T1000 (cell line): ENCODE measurements around the gene CCDC150.
"Not testable (repeated sequence)": the region's sequence is repeated elsewhere in the genome, so short reads cannot be mapped to it uniquely, and the experiment has no call there.

Experiments used
- DNase-seq: peaks from one replicate; lab custom pipeline; 2025; ENCODE audit warnings: mixed read lengths; lab: John Stamatoyannopoulos, UW

The CCDC150 gene

DNA sequence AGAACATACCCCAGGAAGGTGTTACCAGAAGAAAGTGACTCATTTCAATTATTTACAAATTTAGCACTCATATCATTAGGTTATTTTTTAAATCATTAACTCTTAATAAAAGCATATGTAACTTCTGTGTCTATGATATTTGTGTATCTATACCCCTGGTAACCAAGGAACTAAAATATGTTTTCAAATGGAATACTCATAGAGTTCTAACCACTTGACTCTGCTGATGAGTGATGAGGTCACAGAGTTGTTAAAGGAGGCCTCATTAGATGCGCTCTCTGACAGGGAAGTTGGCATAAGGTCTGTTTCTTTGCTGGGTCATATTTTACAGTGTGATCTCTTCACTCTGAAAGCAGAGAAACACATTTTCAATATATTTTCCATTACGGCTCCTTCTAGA is 73.4 kb downstream of the CCDC150 start:
- no peak for DNase-seq

- no peak for DNase-seq
Measured at GRCh38 chr2:196718419-196719109, 79.0 kb downstream of the CCDC150 start.

DNA sequence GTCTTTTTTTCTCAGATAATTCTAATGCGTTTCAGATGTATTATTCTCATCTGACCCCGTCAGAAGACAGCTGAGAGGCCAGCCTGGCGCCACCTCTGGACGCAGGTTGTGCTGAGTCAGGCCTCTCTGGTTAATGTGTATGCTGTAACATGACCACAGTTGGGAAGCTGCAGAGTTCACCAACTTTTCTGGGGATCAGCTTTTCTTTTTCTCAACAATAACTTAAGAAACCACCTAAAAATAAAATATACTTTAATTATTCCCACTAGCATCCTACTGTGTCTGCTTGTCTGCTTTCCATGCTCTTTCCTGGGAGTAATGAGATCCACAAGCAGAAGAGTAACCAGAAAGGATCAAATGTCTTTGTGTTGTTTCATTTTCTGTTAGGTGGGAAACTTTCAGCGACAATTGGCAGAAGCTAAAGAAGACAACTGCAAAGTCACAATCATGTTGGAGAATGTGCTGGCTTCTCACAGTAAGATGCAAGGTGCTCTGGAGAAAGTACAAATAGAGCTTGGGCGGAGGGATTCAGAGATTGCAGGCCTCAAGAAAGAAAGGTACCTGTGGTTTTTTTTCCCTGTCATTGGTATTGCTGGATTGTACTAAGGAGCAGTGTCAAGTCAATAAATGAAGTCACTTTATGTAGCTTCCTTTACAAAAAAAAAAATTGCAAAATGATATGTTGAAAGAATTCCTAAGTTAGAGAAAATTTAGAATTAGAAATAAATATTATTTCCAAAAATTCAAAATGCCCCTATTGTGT is 79.8 kb downstream of the CCDC150 start:
- no peak for DNase-seq

DNA sequence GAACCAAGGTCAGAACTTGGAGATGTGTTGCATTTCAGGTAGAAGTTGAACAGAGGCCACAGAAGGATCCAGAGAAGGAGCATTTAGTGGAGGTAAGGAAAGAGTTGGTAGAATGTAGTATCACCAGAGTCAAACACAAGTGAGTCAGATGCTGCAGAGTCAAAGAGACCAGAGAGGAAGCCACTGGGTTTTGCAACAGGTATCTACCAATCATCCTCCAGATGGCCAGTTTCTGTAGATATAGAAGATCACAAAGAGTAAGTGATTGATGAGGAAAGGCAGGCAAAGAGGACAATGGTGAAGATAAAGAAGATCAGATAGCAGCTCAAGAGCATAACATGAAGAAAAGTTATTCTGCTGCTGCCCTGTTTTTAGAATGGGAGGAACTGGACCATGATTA is 84.1 kb downstream of the CCDC150 start:
- DNase-seq: no peak

DNA sequence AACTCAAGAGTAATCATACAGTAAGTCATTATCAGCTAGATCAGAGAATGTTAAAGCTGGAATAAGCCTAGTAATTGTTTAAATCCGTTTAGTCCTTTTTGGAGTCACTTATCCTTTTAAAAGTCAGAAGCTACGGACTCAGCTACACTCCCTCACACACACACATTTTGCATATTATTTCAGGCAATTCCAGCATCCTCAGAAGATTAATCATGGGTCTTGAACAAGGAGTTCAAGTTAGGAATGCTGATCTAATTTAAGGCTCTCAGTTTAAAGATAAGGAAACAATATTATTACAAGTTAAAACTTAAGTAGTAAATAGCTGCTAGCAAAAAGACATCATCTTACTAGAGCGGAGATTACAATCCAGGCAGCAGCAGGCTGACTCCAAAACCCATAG is 85.7 kb downstream of the CCDC150 start:
- DNase-seq: no peak

- DNase-seq: no peak
Measured at GRCh38 chr2:196725882-196726281, 86.4 kb downstream of the CCDC150 start.

DNA sequence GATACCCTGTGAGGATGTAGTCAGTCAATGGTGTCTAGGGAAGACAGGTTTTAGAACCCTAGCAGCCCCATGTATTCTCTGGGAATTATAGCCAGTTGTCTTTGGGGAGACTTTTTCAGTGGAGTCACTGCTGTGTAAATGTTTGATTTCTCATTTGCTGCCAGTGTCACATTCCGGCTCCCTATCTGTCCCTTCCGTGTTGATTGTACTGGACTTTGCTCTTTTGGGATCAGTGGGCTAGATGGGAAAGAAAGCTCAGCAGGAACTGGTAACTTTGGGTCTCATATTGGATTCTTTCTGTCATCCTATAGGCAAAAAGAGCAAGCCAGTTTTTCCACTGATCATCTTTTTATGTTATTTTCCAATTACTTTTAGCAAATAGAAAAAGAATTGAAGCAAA is 89.9 kb downstream of the CCDC150 start:
- DNase-seq: no peak

DNA sequence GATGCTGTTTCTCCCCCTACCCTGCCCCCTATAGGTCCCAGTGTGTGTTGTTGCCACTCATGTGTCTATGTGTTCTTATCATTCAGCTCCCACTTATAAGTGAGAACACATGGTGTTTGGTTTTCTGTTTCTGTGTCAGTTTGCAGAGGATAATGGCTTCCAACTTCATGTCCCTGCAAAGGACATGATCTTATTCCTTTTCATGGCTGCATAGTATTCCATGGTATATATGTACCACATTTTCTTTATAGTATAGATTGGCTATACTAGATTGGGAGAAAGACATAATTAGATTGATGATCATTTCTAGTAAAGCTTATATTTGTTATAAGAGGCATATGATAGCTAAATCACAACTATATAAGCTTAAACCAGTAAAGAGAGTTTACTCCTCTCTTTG is 97.1 kb downstream of the CCDC150 start:
- not testable (repeated sequence) for DNase-seq

DNA sequence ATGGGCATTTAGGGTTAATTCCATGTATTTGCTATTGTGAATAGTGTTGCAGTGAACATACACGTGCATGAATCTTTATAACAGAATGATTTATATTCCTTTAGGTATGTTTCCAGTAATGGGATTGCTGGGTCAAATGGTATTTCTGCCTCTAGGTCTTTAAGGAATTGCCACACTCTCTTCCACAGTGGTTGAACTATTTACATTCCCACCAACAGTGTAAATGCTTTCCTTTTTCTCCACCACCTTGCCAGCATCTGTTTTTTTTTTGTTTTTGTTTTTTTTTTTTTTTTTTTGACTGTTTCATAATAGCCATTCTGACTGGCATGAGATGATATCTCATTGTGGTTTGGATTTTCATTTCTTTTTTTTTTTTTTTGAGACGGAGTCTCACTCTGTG is 97.5 kb downstream of the CCDC150 start:
- no peak for DNase-seq

- DNase-seq: no peak
Measured at GRCh38 chr2:196739031-196739430, 99.5 kb downstream of the CCDC150 start.

- no peak for DNase-seq
Measured at GRCh38 chr2:196742216-196742615, 102.7 kb downstream of the CCDC150 start.

DNA sequence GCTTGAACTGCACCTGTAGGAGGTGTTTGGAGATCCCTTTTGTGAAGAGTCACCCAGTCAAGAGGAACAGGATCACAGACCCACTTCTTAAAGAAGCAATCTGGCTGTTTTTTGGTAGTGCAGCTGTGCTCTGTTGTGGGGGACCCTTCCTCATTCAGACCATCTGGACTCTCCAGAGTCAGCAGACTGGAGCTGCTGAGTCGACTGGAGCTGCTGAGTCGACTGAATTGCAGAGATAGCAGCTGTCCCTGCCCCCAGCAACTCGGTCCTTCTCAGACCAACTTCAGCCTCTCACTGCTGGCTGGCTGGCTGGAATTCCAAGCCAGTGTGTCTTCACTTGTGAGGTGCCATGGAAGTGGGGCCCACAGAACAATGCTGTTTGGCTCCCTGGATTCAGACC is 103.2 kb downstream of the CCDC150 start:
- DNase-seq: no peak

- no peak for DNase-seq
Measured at GRCh38 chr2:196743165-196743564, 103.7 kb downstream of the CCDC150 start.

- DNase-seq: no peak
Measured at GRCh38 chr2:196745711-196746110, 106.2 kb downstream of the CCDC150 start.

DNA sequence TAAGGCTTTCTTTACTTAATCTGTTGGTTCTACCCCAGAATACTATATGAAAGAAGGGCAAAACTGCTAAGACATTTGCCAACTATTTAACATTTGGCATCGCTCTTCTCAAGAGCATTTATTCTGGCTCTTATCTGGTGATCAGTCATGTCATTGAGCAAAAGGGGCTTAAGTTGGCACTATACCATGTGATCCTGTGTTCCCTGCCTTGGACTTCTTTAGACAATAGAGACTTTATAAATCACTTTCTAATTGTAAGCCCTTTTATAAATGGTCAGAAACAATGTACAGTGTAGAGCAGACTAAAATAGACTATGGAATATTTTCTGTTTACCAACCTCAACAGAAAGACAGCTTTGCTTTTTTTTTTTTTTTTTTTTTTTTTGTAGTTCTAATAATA is 107.9 kb downstream of the CCDC150 start:
- DNase-seq: no peak

DNA sequence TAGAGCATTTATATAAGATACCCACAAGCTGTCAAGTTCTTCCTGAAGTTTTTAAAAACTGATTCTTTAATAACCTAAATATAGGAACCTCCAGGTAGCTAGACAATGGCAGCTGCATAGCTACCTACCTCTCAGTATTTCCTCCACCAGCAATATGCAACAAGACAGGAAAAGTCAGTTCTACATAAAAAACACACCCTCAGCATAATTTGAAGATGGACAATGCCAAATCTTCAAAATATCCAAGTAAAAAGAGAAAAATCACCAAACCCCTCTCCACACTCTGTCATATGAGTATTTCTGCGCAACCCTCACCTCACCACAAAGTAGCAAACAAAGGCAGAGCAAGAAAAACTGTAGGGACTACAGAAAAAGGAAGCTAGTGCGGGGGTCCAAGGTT is 108.6 kb downstream of the CCDC150 start:
- no peak for DNase-seq

GRCh38 chr2:196750291-196750923 is 110.9 kb downstream of the CCDC150 start:
- no peak for DNase-seq

DNA sequence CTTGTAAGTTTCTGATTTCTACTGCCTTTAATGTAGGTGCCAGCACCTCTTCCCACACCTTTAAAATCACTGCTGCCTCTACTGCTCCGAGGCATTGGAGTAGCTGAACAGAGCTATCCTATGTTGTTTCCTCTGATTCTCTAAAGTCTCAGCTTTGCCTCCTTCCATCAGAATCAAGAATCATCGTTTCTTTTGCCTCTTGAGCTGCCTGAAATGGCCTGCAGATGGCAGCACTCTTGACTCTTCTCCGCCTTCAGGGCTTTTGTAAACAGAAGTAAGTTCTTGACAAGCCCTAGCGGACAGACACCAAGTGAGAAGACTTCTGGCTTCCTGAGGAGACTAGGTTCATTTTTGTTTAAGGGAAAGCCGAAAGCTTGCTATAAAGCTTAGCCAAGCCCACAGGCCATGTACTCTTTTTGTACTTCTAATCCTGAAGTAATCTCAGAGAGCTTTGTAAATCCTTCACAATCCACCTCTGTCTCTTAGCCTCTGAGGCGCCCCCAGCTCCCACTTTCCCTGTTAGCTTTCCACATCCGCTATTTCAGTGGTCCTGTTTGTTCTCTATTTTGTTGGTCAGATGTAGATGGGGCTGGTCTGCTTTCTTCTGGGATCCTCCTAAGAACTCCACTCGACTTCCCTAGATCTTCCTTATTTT is 111.6 kb downstream of the CCDC150 start:
- no peak for DNase-seq

DNA sequence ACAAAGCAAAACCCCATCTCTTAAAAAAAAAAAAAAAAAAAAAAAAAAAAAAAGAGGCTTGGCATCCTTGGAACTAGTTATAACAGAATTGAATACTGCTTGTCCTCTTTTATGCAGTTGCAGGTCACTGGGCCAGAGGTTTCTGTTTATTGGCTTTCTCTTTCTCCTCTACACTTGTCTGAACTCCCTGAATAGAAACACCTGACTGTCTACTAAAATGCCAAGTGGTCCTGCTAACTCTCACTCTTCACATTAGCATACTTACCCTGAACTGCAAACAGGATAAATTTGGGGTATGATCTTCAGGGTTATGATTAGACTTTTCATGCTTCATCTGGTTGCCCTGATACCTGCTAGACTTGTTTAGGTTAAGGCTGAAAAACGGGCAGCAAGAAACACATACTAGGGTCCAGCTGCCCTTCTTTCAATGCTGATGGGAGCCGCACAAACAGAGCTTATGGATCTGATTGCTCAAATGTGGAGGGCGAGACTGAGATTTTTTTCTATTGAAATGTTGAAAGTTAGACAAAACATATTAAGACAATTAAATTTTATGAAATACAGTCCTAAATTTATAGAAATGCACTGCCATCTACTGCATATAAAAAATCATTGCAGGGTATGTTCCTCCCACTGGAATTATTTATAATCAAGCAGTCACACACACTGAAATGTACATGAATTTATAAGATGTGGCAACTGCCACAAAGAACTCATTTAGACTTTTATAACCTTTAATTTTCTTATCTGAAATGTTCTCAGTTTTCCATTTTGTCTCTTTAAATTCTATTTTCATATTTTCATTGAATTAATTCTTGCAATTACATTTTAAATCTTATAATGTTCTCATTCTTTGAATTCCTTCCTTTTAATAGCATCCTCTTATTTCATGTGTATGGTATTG is 119.2 kb downstream of the CCDC150 start:
- no peak for DNase-seq

- DNase-seq: no peak
Measured at GRCh38 chr2:196759378-196759706, 119.8 kb downstream of the CCDC150 start.

DNA sequence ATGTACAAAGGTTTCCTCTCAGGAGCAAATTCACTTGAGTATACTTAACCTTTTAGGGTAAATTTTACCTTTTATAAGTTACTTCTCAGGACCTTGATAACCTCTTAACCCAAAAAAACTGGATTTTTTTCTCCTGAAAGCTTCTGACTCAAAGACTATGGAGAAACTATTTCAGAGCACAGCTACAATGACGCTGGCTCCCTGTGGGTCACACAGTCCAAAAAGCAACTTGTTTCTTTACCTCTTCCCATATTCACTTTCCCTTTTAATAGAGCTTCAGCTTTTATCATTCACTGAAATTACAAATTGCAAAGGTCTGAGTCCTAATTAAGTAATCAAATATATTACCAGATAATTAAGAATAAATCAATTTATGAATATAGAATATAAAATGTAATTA is 127.6 kb downstream of the CCDC150 start:
- DNase-seq: no peak
